ENCODE results near the gene TMEM165. TPM values are rescaled to one million over a fixed set of nuclear protein-coding genes. Genes with fewer than 3 reads are reported as not detected.

TMEM165 gene
- polyA plus RNA-seq, 1 donor from 2014 or later = 102 TPM

- no peaks in the 10 kb centered on the region for H3K9me3 ChIP-seq (ENCODE audit: low read length)
- no peak overlapping the region for H3K9ac ChIP-seq (ENCODE audit: low read length)
- H3K27ac ChIP-seq (ENCODE audit: low read length) = no peak overlapping the region
- no peak overlapping the region for H3K4me2 ChIP-seq (ENCODE audit: low read length)
- no peak for TF ChIP-seq POLR2AphosphoS5 (IDR thresholded peaks at IDR 0.05)
- no peak for TF ChIP-seq EP300 (conservative IDR thresholded peaks at IDR 0.05; ENCODE audit: poor library complexity, severe bottlenecking)
- TF ChIP-seq, protein P1, sequence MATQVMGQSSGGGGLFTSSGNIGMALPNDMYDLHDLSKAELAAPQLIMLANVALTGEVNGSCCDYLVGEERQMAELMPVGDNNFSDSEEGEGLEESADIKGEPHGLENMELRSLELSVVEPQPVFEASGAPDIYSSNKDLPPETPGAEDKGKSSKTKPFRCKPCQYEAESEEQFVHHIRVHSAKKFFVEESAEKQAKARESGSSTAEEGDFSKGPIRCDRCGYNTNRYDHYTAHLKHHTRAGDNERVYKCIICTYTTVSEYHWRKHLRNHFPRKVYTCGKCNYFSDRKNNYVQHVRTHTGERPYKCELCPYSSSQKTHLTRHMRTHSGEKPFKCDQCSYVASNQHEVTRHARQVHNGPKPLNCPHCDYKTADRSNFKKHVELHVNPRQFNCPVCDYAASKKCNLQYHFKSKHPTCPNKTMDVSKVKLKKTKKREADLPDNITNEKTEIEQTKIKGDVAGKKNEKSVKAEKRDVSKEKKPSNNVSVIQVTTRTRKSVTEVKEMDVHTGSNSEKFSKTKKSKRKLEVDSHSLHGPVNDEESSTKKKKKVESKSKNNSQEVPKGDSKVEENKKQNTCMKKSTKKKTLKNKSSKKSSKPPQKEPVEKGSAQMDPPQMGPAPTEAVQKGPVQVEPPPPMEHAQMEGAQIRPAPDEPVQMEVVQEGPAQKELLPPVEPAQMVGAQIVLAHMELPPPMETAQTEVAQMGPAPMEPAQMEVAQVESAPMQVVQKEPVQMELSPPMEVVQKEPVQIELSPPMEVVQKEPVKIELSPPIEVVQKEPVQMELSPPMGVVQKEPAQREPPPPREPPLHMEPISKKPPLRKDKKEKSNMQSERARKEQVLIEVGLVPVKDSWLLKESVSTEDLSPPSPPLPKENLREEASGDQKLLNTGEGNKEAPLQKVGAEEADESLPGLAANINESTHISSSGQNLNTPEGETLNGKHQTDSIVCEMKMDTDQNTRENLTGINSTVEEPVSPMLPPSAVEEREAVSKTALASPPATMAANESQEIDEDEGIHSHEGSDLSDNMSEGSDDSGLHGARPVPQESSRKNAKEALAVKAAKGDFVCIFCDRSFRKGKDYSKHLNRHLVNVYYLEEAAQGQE (IDR thresholded peaks at IDR 0.05; ENCODE audit: borderline replicate concordance) = no peak
- TF ChIP-seq SMC3 (conservative IDR thresholded peaks at IDR 0.05; ENCODE audit: poor library complexity) = no peak
- TF ChIP-seq TAF1 (IDR thresholded peaks at IDR 0.05; ENCODE audit: low read depth) = no peak
- TF ChIP-seq EZH2 (IDR thresholded peaks at IDR 0.05; ENCODE audit: borderline replicate concordance, insufficient read depth, low read length, poor library complexity, severe bottlenecking) = no peak
- TF ChIP-seq, protein P2, sequence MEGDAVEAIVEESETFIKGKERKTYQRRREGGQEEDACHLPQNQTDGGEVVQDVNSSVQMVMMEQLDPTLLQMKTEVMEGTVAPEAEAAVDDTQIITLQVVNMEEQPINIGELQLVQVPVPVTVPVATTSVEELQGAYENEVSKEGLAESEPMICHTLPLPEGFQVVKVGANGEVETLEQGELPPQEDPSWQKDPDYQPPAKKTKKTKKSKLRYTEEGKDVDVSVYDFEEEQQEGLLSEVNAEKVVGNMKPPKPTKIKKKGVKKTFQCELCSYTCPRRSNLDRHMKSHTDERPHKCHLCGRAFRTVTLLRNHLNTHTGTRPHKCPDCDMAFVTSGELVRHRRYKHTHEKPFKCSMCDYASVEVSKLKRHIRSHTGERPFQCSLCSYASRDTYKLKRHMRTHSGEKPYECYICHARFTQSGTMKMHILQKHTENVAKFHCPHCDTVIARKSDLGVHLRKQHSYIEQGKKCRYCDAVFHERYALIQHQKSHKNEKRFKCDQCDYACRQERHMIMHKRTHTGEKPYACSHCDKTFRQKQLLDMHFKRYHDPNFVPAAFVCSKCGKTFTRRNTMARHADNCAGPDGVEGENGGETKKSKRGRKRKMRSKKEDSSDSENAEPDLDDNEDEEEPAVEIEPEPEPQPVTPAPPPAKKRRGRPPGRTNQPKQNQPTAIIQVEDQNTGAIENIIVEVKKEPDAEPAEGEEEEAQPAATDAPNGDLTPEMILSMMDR (IDR thresholded peaks at IDR 0.05; ENCODE audit: poor library complexity, severe bottlenecking) = no peak
- TF ChIP-seq MXI1 (conservative IDR thresholded peaks at IDR 0.05; ENCODE audit: poor library complexity, severe bottlenecking) = no peak
- TF ChIP-seq RAD21 (conservative IDR thresholded peaks at IDR 0.05) = no peak
- no peak overlapping the region for H3K4me3 ChIP-seq (ENCODE audit: low read length)
- no peaks in the 10 kb centered on the region for H3K9me2 ChIP-seq (ENCODE audit: insufficient read depth, low read length)
- no peaks in the 10 kb centered on the region for H3K79me2 ChIP-seq (replicated peaks; ENCODE audit: insufficient read depth, low read length)
- H3F3A ChIP-seq (ENCODE audit: insufficient read depth, low read length, poor library complexity, severe bottlenecking) = no peaks in the 10 kb centered on the region
- H4K20me1 ChIP-seq (ENCODE audit: insufficient read depth) = no peaks in the 10 kb centered on the region
- no peaks in the 10 kb centered on the region for H3K27me3 ChIP-seq (ENCODE audit: insufficient read depth, low read depth, low read length)
- no peak overlapping the region for H2AFZ ChIP-seq (ENCODE audit: low read depth, low read length)
- H3K36me3 ChIP-seq (ENCODE audit: insufficient read depth, low read length) = peaks cover 13% of the 10 kb centered on the region
Measured at GRCh38 chr4:55437823-55438222, 42.1 kb downstream of the TMEM165 start.

DNA sequence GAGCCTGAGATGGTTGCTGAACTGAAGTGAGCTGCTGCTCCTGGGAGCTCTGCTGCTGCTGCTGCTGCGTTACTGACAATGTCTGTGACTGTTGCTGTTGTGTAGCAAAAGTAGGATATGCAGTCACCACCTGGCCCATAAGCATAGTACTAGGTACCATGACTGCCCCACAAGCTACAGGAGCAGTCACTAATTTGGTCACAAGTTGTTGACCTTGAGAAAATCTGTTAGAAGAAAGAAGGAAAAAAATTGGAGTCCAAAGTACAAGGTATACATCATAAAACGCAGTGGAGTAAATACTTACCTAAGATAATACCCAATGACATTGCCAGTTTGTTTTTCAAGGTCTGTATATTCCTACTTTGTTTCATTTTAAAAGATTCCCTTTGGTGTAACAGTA lies 42.6 kb downstream of the TMEM165 start:
- Histone ChIP-seq H3K4me3 (ENCODE audit: low read length) (no peak overlapping the region), H3K9me3 (ENCODE audit: low read length) (no peaks in the 10 kb centered on the region), H4K20me1 (ENCODE audit: insufficient read depth) (no peaks in the 10 kb centered on the region), H3K9ac (ENCODE audit: low read length) (no peak overlapping the region), H3K27ac (ENCODE audit: low read length) (no peak overlapping the region), H2AFZ (ENCODE audit: low read depth, low read length) (no peak overlapping the region), H3K79me2 (replicated peaks; ENCODE audit: insufficient read depth, low read length) (no peaks in the 10 kb centered on the region), H3K36me3 (ENCODE audit: insufficient read depth, low read length) (peaks cover 13% of the 10 kb centered on the region), H3K4me2 (ENCODE audit: low read length) (no peak overlapping the region), H3F3A (ENCODE audit: insufficient read depth, low read length, poor library complexity, severe bottlenecking) (no peaks in the 10 kb centered on the region), H3K27me3 (ENCODE audit: insufficient read depth, low read depth, low read length) (no peaks in the 10 kb centered on the region), H3K9me2 (ENCODE audit: insufficient read depth, low read length) (no peaks in the 10 kb centered on the region)
- TF ChIP-seq POLR2AphosphoS5 (IDR thresholded peaks at IDR 0.05) (no peak), MXI1 (conservative IDR thresholded peaks at IDR 0.05; ENCODE audit: poor library complexity, severe bottlenecking) (no peak), EZH2 (IDR thresholded peaks at IDR 0.05; ENCODE audit: borderline replicate concordance, insufficient read depth, low read length, poor library complexity, severe bottlenecking) (no peak), EP300 (conservative IDR thresholded peaks at IDR 0.05; ENCODE audit: poor library complexity, severe bottlenecking) (no peak), RAD21 (conservative IDR thresholded peaks at IDR 0.05) (no peak)
- TF ChIP-seq, protein P1 (IDR thresholded peaks at IDR 0.05; ENCODE audit: borderline replicate concordance) = no peak
